ENCODE measurements around the gene GGTA1. TPM values are rescaled to one million over a fixed set of nuclear protein-coding genes. Genes with fewer than 3 reads are reported as not detected.
A peak's percentile ranks its signal among the peaks of the same experiment; 100 is the strongest.

Gene GGTA1
- polyA plus RNA-seq, 3 donors: 4.9 to 5.9 (median 5.4) TPM

GRCh38 chr9:121509180-121509579 lies 9.5 kb upstream of the GGTA1 start:
- DNase-seq (ENCODE audit: extremely low read depth in 1 of 11, low read depth in 9 of 11, low spot score in 4 of 11): no peak

- DNase-seq (ENCODE audit: extremely low read depth in 1 of 11, low read depth in 9 of 11, low spot score in 4 of 11): no peak
These were observed 8.8 kb upstream of the GGTA1 start for GRCh38 chr9:121508415-121508814.

GRCh38 chr9:121505903-121506735 lies 6.5 kb upstream of the GGTA1 start:
- no peak for DNase-seq (ENCODE audit: extremely low read depth in 1 of 11, low read depth in 9 of 11, low spot score in 4 of 11)

- no peak for DNase-seq (ENCODE audit: extremely low read depth in 1 of 11, low read depth in 9 of 11, low spot score in 4 of 11)
These were observed 3.8 kb upstream of the GGTA1 start for GRCh38 chr9:121503444-121503843.

GRCh38 chr9:121500165-121500478 lies 478 bp upstream of the GGTA1 start:
- no peak for DNase-seq (ENCODE audit: extremely low read depth in 1 of 11, low read depth in 9 of 11, low spot score in 4 of 11)

GRCh38 chr9:121499177-121499426 lies 542 bp downstream of the GGTA1 start:
- no peak for DNase-seq (ENCODE audit: extremely low read depth in 1 of 11, low read depth in 9 of 11, low spot score in 4 of 11)

GRCh38 chr9:121498487-121499176 lies 1.0 kb downstream of the GGTA1 start:
- DNase-seq (ENCODE audit: extremely low read depth in 1 of 11, low read depth in 9 of 11, low spot score in 4 of 11): no peak

- DNase-seq (ENCODE audit: extremely low read depth in 1 of 11, low read depth in 9 of 11, low spot score in 4 of 11): peak in 8 of 11 donors; percentile 57 to 83 (median 72)
These were observed 1.5 kb downstream of the GGTA1 start for GRCh38 chr9:121498150-121498486.

GRCh38 chr9:121495976-121496375 lies 3.7 kb downstream of the GGTA1 start:
- DNase-seq (ENCODE audit: extremely low read depth in 1 of 11, low read depth in 9 of 11, low spot score in 4 of 11): no peak

GRCh38 chr9:121494192-121494591 lies 5.5 kb downstream of the GGTA1 start:
- DNase-seq (ENCODE audit: extremely low read depth in 1 of 11, low read depth in 9 of 11, low spot score in 4 of 11): no peak

GRCh38 chr9:121491111-121491510 lies 8.5 kb downstream of the GGTA1 start:
- no peak for DNase-seq (ENCODE audit: extremely low read depth in 1 of 11, low read depth in 9 of 11, low spot score in 4 of 11)

- DNase-seq (ENCODE audit: extremely low read depth in 1 of 11, low read depth in 9 of 11, low spot score in 4 of 11): no peak
These were observed 10.3 kb downstream of the GGTA1 start for GRCh38 chr9:121489344-121489743.

GRCh38 chr9:121486043-121486442 lies 13.6 kb downstream of the GGTA1 start:
- DNase-seq (ENCODE audit: extremely low read depth in 1 of 11, low read depth in 9 of 11, low spot score in 4 of 11): no peak

- DNase-seq (ENCODE audit: extremely low read depth in 1 of 11, low read depth in 9 of 11, low spot score in 4 of 11): no peak
These were observed 14.0 kb downstream of the GGTA1 start for GRCh38 chr9:121485623-121486022.

GRCh38 chr9:121484651-121485446 lies 14.8 kb downstream of the GGTA1 start:
- DNase-seq (ENCODE audit: extremely low read depth in 1 of 11, low read depth in 9 of 11, low spot score in 4 of 11): no peak

GRCh38 chr9:121483473-121484031 lies 16.1 kb downstream of the GGTA1 start:
- no peak for DNase-seq (ENCODE audit: extremely low read depth in 1 of 11, low read depth in 9 of 11, low spot score in 4 of 11)

GRCh38 chr9:121483049-121483448 lies 16.6 kb downstream of the GGTA1 start:
- no peak for DNase-seq (ENCODE audit: extremely low read depth in 1 of 11, low read depth in 9 of 11, low spot score in 4 of 11)

- no peak for DNase-seq (ENCODE audit: extremely low read depth in 1 of 11, low read depth in 9 of 11, low spot score in 4 of 11)
These were observed 20.6 kb downstream of the GGTA1 start for GRCh38 chr9:121478816-121479676.

- no peak for DNase-seq (ENCODE audit: extremely low read depth in 1 of 11, low read depth in 9 of 11, low spot score in 4 of 11)
These were observed 23.5 kb downstream of the GGTA1 start for GRCh38 chr9:121476156-121476555.

Data from renal cortex interstitium (tissue), 11 donors.